Stimulated activated CD4-positive, alpha-beta T cell treated with anti-CD3 and anti-CD28 coated beads, TNF-alpha, amount 100 ng/mL, for 1 hour (primary cell): ENCODE data around the gene SCGB1C2.
"Not testable (repeated sequence)": the region's sequence is repeated elsewhere in the genome, so short reads cannot be mapped to it uniquely, and the experiment has no call there.

ENCODE experiments used
- DNase-seq, 3 donors: peaks; one replicate each; pipeline ENCODE4 v3.0.0-alpha.2; 2020; ENCODE audit warnings: low read depth in 3 of 3, low spot score in 1 of 3

The SCGB1C2 gene

DNA sequence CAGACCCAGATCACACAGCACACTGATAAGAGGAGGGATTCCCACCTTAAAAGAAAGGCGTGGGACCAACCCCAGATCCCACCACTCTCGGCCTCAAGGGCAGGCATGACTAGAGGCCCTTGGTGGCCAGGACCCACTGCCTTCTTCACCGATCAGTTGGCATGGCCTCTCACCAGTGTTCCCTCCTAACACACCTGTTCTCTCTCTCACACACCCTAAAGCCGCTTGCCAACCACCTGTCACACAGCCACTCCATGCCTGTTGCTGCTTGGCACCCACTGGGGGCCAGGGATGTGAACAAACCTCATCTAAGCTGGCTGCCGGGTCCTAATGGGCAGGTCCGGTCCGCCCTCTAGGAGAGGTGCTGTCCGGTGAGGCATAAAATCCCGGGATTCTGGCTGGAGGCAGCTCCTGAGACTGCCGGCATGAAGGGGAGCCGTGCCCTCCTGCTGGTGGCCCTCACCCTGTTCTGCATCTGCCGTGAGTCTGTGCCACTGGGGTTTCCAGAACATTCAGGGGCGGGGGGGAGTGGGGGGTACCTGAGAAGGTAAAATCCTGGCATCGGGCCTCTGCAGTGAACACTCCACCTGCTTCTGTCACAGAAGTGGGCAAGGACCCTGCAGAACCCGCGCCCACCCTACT lies at the start of gene SCGB1C2:
Gene SCGB1C2 (plus strand): TSS at position 404 of the 642 bp plus-strand sequence. CDS start 22 bp downstream, at position 426.
- not testable (repeated sequence) for DNase-seq

DNA sequence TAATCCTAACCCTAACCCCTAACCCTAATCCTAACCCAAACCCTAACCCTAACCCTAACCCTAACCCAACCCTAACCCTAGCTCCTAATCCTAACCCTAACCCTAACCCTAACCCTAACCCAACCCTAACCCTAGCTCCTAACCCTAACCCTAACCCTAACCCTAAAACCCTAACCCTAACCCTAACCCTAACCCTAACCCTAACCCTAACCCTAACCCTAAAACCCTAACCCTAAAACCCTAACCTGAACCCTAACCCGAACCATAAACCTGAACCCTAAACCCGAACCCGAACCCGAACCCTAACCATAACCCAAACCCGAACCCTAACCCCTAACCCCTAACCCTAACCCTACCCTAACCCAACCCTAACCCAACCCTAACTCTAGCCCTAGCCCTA lies 24.3 kb upstream of the SCGB1C2 start:
- DNase-seq, result not testable (repeated sequence)

DNA sequence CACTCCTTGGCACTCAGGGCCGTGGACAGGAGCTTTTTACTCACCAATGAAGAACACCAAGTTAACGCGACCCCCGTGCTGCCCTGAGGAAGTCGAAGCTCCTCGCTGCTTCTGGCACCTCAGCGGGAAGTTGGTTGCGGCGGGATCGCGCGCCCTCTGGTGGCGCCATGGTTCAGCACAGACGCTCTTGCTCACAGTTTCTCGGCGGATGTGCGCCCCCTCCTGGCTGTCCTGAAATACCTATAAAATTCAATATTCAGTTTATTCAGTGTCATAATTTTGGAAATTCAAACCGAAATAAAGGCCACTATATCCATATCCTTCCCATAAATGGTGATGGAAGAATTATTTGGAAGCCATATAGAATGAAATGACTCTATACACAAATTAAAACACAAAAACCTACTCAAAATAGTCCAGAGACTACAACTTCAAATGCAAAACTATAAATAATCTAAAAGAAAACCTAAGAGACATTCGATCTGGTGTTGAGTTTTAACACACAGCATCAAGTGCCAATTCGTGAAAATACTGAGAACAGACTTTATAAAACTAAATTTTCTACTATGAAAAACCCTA lies 18.9 kb upstream of the SCGB1C2 start:
- DNase-seq, result peak in 1 of 3 donors; percentile 20

DNA sequence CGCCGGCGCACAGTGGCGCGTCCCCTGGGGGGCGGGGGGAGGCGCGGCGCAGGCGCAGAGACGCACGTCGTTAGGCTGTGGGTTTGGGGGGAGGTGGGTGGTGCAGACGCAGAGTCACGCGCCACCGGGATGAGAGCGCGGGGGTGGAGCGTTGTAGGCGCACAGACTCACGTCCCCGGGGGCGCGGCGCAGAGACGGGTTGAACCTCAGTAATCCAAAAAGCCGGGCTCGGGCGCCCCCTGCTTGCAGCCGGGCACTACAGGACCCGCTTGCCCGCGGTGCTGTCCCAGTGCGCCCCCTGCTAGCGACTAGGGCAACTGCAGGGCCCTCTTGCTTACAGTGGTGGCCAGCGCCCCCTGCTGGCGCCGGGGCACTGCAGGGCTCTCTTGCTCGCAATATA lies 3.4 kb upstream of the SCGB1C2 start:
- not testable (repeated sequence) for DNase-seq

GRCh38 chr17:134332-134785 lies 3.0 kb upstream of the SCGB1C2 start:
- not testable (repeated sequence) for DNase-seq

- DNase-seq, result not testable (repeated sequence)
Observed at GRCh38 chr17:135022-135421, 2.3 kb upstream of the SCGB1C2 start.

GRCh38 chr17:135895-136294 lies 1.5 kb upstream of the SCGB1C2 start:
- DNase-seq, result not testable (repeated sequence)

GRCh38 chr17:136531-136930 lies 838 bp upstream of the SCGB1C2 start:
- peak; percentile 45 to 63 (median 47) for DNase-seq

GRCh38 chr17:139401-140205 lies 2.2 kb downstream of the SCGB1C2 start:
- not testable (repeated sequence) for DNase-seq

GRCh38 chr17:142102-142661 lies 4.8 kb downstream of the SCGB1C2 start:
- no peak for DNase-seq

DNA sequence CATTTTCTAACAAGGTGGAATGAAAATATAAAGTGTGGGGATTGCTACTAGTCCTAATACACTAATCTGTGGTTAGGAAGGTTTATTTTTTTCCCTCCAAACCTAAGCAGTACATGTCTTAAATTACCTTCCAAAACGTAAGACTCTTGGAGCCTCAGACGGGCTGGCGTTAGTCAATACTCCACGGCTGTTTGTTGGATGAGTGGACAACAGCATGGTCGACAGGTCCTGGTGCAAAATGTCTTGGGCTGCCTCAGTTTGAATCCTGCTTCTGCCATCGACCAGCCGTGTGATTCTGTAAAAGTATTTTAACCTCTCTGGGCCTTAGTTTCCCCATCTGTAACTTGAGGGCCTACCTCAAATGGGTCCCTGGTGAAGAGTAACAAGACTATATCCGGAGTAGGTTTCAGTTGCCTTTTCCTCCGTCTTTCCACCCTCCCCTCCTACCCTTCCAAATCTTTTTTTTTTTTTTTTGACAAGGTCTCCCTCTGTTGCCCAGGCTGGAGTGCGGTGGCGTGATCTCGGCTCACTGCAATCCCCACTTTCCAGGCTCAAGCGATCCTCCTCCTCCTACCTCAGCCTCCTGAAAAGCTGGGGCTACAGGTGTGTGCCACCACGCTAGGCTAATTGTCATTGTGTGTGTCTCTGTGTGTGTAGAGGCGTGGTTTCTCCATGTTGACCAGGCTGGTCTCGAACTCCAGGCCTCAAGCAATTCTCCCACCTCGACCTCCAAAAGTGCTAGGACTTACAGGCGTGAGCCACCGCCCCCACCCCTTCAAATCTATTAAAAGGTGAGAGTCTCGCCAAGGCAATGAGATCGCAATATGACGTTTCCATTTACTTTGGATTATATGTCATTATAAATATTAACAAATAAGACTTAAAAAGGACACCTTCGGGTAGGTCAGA lies 5.8 kb downstream of the SCGB1C2 start:
- DNase-seq, result no peak

- peak; percentile 55 to 91 (median 69) for DNase-seq
Observed at GRCh38 chr17:143785-144281, 6.5 kb downstream of the SCGB1C2 start.

DNA sequence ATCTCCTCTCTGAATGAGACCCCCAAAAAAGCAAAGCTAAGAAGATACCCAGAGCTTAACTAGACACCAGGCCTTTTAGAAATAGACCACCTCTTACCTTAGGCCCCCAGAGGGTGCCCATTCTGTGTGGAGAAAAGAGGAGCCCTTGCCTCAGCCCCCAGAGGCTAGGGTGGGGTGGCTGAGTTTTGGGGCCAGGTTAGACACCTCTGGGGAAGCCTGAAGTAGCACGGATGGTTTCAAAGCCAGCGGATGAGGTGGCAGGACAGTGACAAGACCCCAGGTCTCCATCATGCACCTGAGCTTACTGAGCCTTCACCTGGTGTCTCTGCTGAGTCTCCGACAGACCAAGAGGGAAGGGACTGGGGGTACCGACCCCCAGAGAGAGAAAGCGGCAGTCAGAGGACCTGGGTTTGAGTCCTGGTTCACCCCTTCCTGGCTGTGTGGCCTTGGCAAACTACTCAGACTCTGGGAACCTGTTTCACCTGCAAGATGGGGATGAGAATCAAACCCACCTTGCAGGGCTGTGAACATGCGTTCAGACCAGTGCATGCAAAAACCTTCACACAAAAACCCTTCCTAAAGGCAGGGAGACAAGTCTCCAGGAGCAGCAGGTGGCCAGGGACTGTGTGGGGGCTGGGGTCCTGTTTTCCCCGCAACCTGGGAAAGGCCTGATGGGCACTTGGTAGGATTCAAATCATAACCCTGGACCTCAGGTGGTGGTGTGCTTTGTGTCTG lies 7.7 kb downstream of the SCGB1C2 start:
- no peak for DNase-seq

DNA sequence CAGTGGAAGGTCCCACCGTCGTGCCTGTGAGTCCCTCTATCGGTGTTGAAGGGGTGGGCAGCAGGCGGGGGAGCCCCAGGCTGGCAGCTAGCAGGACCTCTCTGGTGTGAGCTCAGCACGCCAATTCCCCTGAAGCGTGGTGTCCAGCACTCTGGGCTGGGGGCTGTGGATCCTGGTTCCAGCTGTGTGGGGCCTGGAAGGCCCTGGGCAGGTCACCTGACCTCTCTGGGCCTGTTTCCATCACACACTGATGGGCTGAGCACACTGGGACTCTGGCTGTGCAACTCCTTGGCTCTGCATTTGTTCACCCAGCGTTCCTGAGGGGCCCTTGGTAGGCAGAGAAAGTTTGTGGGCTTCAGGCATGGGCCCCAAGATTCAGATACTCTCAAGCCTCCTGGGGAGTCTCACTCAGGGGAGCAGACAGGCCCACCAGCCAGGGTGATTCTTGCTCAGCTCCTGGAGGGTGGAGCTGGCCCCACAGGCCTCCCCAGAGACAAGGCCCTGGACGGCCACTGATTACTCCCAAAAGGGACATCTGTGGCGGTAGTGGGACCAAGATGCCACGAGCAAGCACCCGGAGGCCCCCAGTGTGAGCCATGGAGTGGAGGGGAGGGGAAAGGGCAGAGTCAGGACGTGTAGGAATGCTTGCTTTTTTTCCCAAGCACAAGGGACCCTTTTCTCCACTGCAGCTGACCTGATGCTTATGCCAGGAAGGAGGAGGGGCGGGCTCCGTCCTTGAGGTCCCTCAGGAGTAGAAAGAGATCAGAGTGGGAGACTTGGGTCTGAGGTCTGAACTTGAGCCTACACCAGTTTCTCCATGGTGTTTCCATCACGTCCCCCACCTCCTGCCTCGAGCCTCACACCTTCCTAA lies 8.5 kb downstream of the SCGB1C2 start:
- no peak for DNase-seq

DNA sequence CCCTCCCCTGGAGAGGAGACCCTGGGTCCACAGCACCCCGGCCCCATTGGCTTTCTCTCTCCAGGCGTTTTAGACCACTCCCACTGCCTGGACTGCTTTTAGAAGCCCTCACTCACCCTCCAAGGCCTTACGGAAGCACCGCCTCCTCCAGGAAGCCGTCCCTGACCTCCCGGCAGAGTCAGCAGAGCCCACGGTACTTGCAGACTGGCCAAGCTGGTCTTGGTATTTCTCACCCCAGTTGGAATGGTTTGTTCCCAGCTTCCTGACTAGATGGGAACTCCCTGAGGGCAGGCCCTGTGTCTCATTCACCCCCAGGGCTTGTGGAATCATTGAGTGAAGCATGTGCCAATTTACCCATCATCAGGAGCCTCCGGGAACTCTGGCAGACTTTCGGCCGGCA lies 9.2 kb downstream of the SCGB1C2 start:
- no peak for DNase-seq

DNA sequence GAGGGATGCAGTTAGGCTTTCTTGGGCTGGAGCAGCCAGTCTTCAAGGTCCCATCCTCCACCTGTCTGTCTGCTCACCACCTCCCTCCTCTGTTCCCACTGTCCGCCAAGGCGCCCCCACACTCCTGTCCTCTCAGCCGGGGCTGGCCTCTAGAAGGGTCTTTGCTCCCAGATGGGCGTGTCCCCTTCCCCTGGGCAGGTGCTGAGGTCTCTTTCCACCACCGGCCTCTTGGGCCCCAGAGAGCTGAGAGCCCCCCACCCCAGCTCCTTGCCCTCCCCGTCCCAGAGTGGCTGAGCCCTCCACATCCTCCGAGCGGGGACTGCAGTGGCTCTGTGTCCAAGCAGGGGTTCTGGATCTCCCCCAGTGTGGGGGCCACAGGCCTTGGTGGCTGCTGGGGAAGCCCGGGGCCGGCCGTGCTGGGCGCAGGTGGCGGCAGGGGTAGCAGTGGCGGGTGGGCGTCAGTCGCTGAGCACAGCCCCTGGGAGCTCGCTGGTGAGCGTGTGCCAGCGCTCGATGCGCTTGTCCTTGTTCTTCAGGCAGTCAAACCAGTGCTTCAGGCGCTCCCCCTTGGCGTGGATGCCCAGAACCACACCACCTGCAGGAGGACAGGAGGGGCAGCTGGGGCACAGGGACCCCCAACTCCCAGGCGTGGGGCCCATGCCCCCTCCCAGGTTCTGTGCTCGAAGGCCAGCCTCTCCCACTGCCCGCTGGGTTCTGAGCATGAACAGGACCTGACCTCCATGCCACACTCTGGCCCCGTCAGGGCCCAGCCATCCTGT lies 9.8 kb downstream of the SCGB1C2 start:
- no peak for DNase-seq

GRCh38 chr17:147796-148740 lies 10.7 kb downstream of the SCGB1C2 start:
- no peak for DNase-seq
